H1 (cell line): ENCODE data around the gene ATP6V1B1.

Experiments
- ASH2L ChIP-seq: fragments of 200-600, 300-600 bp; sonication (generic); IDR thresholded peaks from one replicate; pipeline ENCODE4 v1.7.1; 2017; ENCODE audit warnings: low read length
- CEBPB ChIP-seq: IDR thresholded peaks from 2 replicates; pipeline ENCODE4 v1.6.1; 2012; ENCODE audit warnings: low read depth, low read length
- CREB1 ChIP-seq: IDR thresholded peaks from 2 replicates; pipeline ENCODE4 v1.6.1; 2012; ENCODE audit warnings: inconsistent platforms
- CTCF ChIP-seq, 3 experiments: IDR thresholded peaks; 1 replicate in 2 of 3; 2 replicates in 1 of 3; pipeline versions ENCODE4 v1.5.1 to v1.6.1; 2011; ENCODE audit warnings: low read length in 3 of 3, mild to moderate bottlenecking in 3 of 3, inconsistent platforms in 2 of 3, low read depth in 1 of 3, moderate library complexity in 1 of 3; ENCODE audit not compliant: insufficient read depth in 1 of 3; ENCODE audit errors: control extremely low read depth in 1 of 3
- EZH2 ChIP-seq: fragments of 200-600 bp; sonication (generic); IDR thresholded peaks from 2 replicates; pipeline ENCODE4 v1.7.1; 2012; ENCODE audit warnings: low read depth, mild to moderate bottlenecking, moderate library complexity, low read length, inconsistent platforms; ENCODE audit not compliant: severe bottlenecking
- MAX ChIP-seq: IDR thresholded peaks from 2 replicates; pipeline ENCODE4 v1.6.1; 2012; ENCODE audit warnings: inconsistent platforms
- POLR2A ChIP-seq, 2 experiments: IDR thresholded peaks; 1 replicate in 1 of 2; 2 replicates in 1 of 2; pipeline ENCODE4 v1.6.1; 2011; ENCODE audit warnings: low read depth in 2 of 2, low read length in 2 of 2, mild to moderate bottlenecking in 2 of 2; ENCODE audit errors: control extremely low read depth in 1 of 2
- RFX5 ChIP-seq: IDR thresholded peaks from 2 replicates; pipeline ENCODE4 v1.6.1; 2011; ENCODE audit warnings: low read depth, low read length, improper control_type of control experiment, borderline replicate concordance
- SIN3A ChIP-seq, 2 experiments: IDR thresholded peaks in 1 of 2; conservative IDR thresholded peaks in 1 of 2; 2 replicates each; pipeline ENCODE4 v1.6.1; 2011 to 2012; ENCODE audit warnings: low read length in 2 of 2, improper control_type of control experiment in 1 of 2, low read depth in 1 of 2, mild to moderate bottlenecking in 1 of 2
- SIX5 ChIP-seq: IDR thresholded peaks from 2 replicates; pipeline ENCODE4 v1.6.1; 2011; ENCODE audit warnings: mild to moderate bottlenecking, low read depth, low read length
- SP1 ChIP-seq: IDR thresholded peaks from 2 replicates; pipeline ENCODE4 v1.6.1; 2011; ENCODE audit warnings: low read depth, low read length

- TF ChIP-seq CREB1 (no peak), POLR2A (IDR thresholded peaks at IDR 0.05; ENCODE audit: control extremely low read depth in 1 of 2, low read depth in 2 of 2, low read length in 2 of 2) (no peak), SIN3A (conservative IDR thresholded peaks at IDR 0.05 in 1 of 2, IDR thresholded peaks at IDR 0.05 in 1 of 2; ENCODE audit: low read depth in 1 of 2, low read length in 2 of 2) (no peak), CEBPB (no peak), SP1 (no peak), CTCF (IDR thresholded peaks at IDR 0.05; ENCODE audit: control extremely low read depth in 1 of 3, insufficient read depth in 1 of 3, low read depth in 1 of 3, low read length in 3 of 3) (no peak), EZH2 (no peak), RFX5 (no peak), ASH2L (no peak), SIX5 (no peak), MAX (no peak)
Observed at GRCh38 chr2:70981421-70981820, 45.7 kb downstream of the ATP6V1B1 start.
